Upper lobe of left lung (tissue), 6 donors: ENCODE results near the gene RERE. TPM values are rescaled to one million over a fixed set of nuclear protein-coding genes. Genes with fewer than 3 reads are reported as not detected.

ENCODE experiments used
- ATAC-seq, 2 donors: fragments of 200-7000 bp; cut with Tn5 transposase; one replicate each; pipeline ENCODE4 v1.9.1; 2022; ENCODE audit warnings: mild to moderate bottlenecking in 2 of 2, moderate library complexity in 2 of 2; ENCODE audit not compliant: low FRiP score in 2 of 2
- DNase-seq, 2 donors: peaks; one replicate each; pipeline ENCODE4 v3.0.0-alpha.2; 2019 to 2020
- H3K27ac ChIP-seq, 4 donors: fragments of 200-600 bp; sonication (generic); one replicate each; pipeline ENCODE4 v1.5.1; 2016 to 2019
- H3K27me3 ChIP-seq, 4 donors: fragments of 200-600 bp; sonication (generic); one replicate each; pipeline ENCODE4 v1.5.1; 2017 to 2019
- H3K36me3 ChIP-seq, 4 donors: fragments of 200-600 bp; sonication (generic); one replicate each; pipeline ENCODE4 v1.5.1; 2016 to 2019
- H3K4me1 ChIP-seq, 4 donors: fragments of 200-600 bp; sonication (generic); one replicate each; pipeline ENCODE4 v1.5.1; 2018 to 2019
- H3K4me3 ChIP-seq, 4 donors: fragments of 200-600 bp; sonication (generic); one replicate each; pipeline ENCODE4 v1.5.1; 2017 to 2019; ENCODE audit warnings: mild to moderate bottlenecking in 2 of 4, moderate library complexity in 1 of 4
- H3K9me3 ChIP-seq, 4 donors: fragments of 200-600 bp; sonication (generic); one replicate each; pipeline ENCODE4 v1.5.1; 2018 to 2019
- EP300 ChIP-seq, 4 donors: sonication (generic); formaldehyde crosslinking; IDR thresholded peaks; one replicate each; pipeline ENCODE4 v1.5.1; 2017; ENCODE audit warnings: antibody characterized with exemption in 4 of 4, control low read depth in 2 of 4
- POLR2A ChIP-seq, 4 donors: fragments of 450-650 bp; IDR thresholded peaks; one replicate each; pipeline ENCODE4 v1.5.1; 2016 to 2017; ENCODE audit warnings: antibody characterized with exemption in 4 of 4, mild to moderate bottlenecking in 2 of 4
- POLR2AphosphoS5 ChIP-seq, 2 donors: sonication (generic); formaldehyde crosslinking; IDR thresholded peaks; one replicate each; pipeline ENCODE4 v1.5.1; 2017; ENCODE audit warnings: antibody characterized with exemption in 2 of 2
- WGBS, 2 donors: methylation state at CpG; one replicate each; pipeline ENCODE4 v1.1.5; 2017 to 2018; 5-methylcytosine and 5-hydroxymethylcytosine counted together
- total RNA-seq, 6 donors: library from RNA; depleted of rRNA in 4 of 6; stranded (reverse); fragments of >200 nt in 4 of 6; gene quantifications; one replicate each; pipeline versions ENCODE4 v1.1.0 to v1.2.1, GENCODE V29; 2016 to 2021
- TF ChIP-seq, protein P1 (sequence below), 6 experiments: fragments of 450-650 bp in 4 of 6; fragments of 200-600 bp in 2 of 6; sonication (generic) in 2 of 6; IDR thresholded peaks; one replicate each; pipeline ENCODE4 v1.5.1; 2016 to 2019; ENCODE audit warnings: antibody characterized with exemption in 6 of 6
- donor health status: DM: no; HTN: no; CAD: no; lungs with moderate emphysema.
- donor health status: DM: no; HTN: yes; CAD: no; lungs with severe emphysema.

Gene RERE
- total RNA-seq, 6 donors from 2014 or later, result 75.5 to 222 (median 104) TPM

DNA sequence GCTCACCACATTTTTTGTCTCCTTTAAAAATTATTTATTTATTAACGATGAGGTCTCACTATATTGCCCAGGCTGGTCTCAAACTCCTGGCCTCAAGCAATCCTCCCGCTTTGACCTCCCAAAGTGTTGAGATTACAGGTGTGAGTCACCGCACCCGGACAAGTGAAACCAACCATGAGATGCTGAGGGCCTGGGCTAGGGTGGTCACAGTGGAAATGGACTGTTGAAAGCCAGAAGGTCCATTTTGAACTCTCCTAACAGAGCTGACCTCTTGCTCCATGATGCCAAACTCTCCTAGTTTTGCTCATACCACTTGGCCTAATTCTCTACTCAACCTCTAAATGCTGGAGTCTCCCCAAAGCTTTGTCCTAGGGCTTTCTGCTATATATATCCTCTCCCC is 390.4 kb downstream of the RERE start:
- Histone ChIP-seq H3K9me3 (no peaks in the 10 kb centered on the region), H3K4me3 (no peak overlapping the region), H3K4me1 (peaks cover 32 to 53% (median 37%) of the 10 kb centered on the region in 4 donors), H3K36me3 (no peaks in the 10 kb centered on the region), H3K27ac (peak overlapping the region; percentile 19 to 95 (median 52)), H3K27me3 (no peaks in the 10 kb centered on the region)
- 83 to 93% methylated on average over 4 of the region's 4 CpGs for WGBS, 2 donors
- ATAC-seq (no peak), DNase-seq (no peak)
- no peak for TF ChIP-seq POLR2A (IDR thresholded peaks at IDR 0.05)
- TF ChIP-seq POLR2AphosphoS5 (IDR thresholded peaks at IDR 0.05), result no peak
- TF ChIP-seq, protein P1, sequence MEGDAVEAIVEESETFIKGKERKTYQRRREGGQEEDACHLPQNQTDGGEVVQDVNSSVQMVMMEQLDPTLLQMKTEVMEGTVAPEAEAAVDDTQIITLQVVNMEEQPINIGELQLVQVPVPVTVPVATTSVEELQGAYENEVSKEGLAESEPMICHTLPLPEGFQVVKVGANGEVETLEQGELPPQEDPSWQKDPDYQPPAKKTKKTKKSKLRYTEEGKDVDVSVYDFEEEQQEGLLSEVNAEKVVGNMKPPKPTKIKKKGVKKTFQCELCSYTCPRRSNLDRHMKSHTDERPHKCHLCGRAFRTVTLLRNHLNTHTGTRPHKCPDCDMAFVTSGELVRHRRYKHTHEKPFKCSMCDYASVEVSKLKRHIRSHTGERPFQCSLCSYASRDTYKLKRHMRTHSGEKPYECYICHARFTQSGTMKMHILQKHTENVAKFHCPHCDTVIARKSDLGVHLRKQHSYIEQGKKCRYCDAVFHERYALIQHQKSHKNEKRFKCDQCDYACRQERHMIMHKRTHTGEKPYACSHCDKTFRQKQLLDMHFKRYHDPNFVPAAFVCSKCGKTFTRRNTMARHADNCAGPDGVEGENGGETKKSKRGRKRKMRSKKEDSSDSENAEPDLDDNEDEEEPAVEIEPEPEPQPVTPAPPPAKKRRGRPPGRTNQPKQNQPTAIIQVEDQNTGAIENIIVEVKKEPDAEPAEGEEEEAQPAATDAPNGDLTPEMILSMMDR (IDR thresholded peaks at IDR 0.05), result no peak

DNA sequence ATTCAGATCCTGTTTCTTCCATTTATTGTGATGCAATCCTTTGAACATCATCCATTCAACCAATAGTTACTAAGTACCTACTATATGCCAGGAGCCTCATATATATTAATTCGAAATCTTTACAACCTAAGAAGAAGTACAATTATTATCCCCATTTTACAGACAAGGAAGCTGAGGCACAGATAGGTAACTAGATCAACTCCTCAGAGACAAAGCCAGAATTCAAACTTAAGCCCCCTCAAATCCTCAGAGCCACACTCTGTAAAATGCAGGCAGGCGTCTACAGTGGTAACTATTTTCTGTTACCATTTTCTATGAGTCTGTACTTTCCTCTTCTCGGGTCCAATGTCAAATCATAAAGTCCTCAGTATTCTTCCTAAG is 391.7 kb downstream of the RERE start:
- Histone ChIP-seq H3K4me1 (peaks cover 36 to 64% (median 45%) of the 10 kb centered on the region in 4 donors), H3K27ac (peak overlapping the region; percentile 95 to 99 (median 97)), H3K27me3 (no peaks in the 10 kb centered on the region), H3K9me3 (no peaks in the 10 kb centered on the region), H3K4me3 (no peak overlapping the region), H3K36me3 (peaks cover 0 to under 1% (median 0%) of the 10 kb centered on the region in 4 donors)
- ATAC-seq, result no peak
- TF ChIP-seq POLR2AphosphoS5 (IDR thresholded peaks at IDR 0.05) (no peak), POLR2A (IDR thresholded peaks at IDR 0.05) (no peak), EP300 (IDR thresholded peaks at IDR 0.05) (no peak)
- TF ChIP-seq, protein P1 (IDR thresholded peaks at IDR 0.05), result no peak
- DNase-seq, result no peak
- WGBS, 2 donors, result 98 to 100% methylated on average over 3 of the region's 3 CpGs

DNA sequence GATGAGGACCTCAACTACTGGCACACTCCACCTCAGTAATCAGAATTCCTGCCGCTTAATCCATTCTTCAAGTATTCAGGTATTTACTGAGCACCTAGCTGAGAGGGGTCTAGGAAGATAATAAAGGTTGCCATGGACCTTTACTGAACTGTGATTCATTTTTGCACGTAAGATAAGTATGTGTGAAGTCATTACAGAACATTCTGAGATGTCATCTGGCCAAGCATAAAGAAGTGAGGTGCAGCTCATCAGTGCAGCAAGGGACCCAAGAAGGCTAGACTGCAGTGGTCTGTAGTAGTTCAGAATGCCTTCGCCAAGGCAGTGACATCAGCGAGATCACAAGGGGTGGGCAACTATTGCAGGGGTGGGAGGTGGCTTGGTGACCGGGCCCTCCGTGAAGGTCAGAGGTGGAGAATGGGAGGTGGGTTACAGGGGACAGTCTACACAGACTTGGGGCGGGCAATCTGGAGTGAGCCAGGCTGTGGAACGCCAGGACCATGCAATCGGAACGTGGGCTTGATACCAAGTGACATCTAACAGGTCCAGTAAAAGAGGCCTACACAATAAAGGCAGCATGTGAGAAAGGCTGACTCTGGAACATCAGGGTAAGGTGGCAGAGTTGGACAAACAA is 392.2 kb downstream of the RERE start:
- no peak for ATAC-seq
- H3K36me3 ChIP-seq, result peaks cover 0 to 5% (median 0%) of the 10 kb centered on the region in 4 donors
- DNase-seq, result no peak
- H3K9me3 ChIP-seq, result no peaks in the 10 kb centered on the region
- H3K27me3 ChIP-seq, result no peaks in the 10 kb centered on the region
- 86 to 90% methylated on average over 10 of the region's 10 CpGs for WGBS, 2 donors
- H3K4me3 ChIP-seq, result peak overlapping the region in 1 of 4 donors; percentile 88
- H3K27ac ChIP-seq, result peak overlapping the region; percentile 95 to 99 (median 97)
- TF ChIP-seq, protein P1 (IDR thresholded peaks at IDR 0.05), result no peak
- TF ChIP-seq POLR2AphosphoS5 (IDR thresholded peaks at IDR 0.05), result no peak
- H3K4me1 ChIP-seq, result peaks cover 41 to 66% (median 49%) of the 10 kb centered on the region in 4 donors

DNA sequence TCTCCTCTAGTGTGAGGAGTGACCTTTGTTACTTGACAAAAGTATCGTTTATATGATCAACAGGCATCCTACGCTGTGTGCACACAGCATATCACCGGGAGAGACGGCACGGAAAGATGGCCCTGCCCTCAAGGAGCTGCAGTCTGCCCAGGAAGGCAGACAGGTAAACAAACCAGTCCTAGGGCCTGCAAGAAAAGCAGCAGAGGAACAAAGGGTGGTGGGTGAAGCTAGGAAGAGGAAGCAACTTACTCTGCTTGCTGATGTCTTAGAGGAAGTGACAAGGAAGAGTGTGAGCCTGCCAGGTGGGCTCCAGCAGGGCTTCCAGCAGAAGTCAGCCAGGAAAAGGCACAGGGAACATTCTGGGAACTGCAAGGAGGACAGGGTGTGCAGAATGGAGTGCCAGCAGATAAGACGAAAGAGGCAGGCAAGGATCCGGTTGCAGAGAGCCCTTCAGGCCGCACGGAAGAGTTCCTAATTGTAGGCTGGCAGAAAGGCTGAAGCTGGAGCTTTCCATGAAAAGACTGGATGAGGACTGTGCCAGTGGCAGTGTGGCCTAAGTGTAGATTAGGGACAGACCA is 392.8 kb downstream of the RERE start:
- peak overlapping the region; percentile 65 to 90 (median 77) for H3K4me3 ChIP-seq
- WGBS, 2 donors, result 14 to 15% methylated on average over 9 of the region's 9 CpGs
- H3K4me1 ChIP-seq, result peaks cover 44 to 66% (median 55%) of the 10 kb centered on the region in 4 donors
- no peaks in the 10 kb centered on the region for H3K27me3 ChIP-seq
- peak in 1 of 2 donors; percentile 88 for DNase-seq
- no peaks in the 10 kb centered on the region for H3K9me3 ChIP-seq
- peak; percentile 20 to 54 for ATAC-seq
- peaks cover 0 to 12% (median 0%) of the 10 kb centered on the region in 4 donors for H3K36me3 ChIP-seq
- H3K27ac ChIP-seq, result peak overlapping the region; percentile 95 to 99 (median 97)
- TF ChIP-seq, protein P1 (IDR thresholded peaks at IDR 0.05), result no peak
- TF ChIP-seq EP300 (IDR thresholded peaks at IDR 0.05) (peak in 2 of 4 donors; percentile 94 to 95), POLR2AphosphoS5 (IDR thresholded peaks at IDR 0.05) (peak; percentile 78 to 90), POLR2A (IDR thresholded peaks at IDR 0.05) (peak in 2 of 4 donors; percentile 45 to 60)
